Inferior parietal cortex (tissue), 1 donor: Measurements from ENCODE around the gene SEZ6.

Experiments used
- DNase-seq: peaks from one replicate; pipeline ENCODE4 v3.0.0-alpha.2; 2016; ENCODE audit errors: extremely low spot score

Gene SEZ6

GRCh38 chr17:28906276-28906675 is 99.6 kb downstream of the SEZ6 start:
- DNase-seq = no peak
